AG04450 (cell line): ENCODE measurements around the gene PKD1. TPM values are rescaled to one million over a fixed set of nuclear protein-coding genes. Genes with fewer than 3 reads are reported as not detected.
A peak's percentile ranks its signal among the peaks of the same experiment; 100 is the strongest.
"Not testable (repeated sequence)": the region's sequence is repeated elsewhere in the genome, so short reads cannot be mapped to it uniquely, and the experiment has no call there.

ENCODE experiments used
- CTCF ChIA-PET: fragments of 300-600, 350-600 bp; formaldehyde crosslinking; extraction: SDS; loops from one replicate; lab custom pipeline; 2022; ENCODE audit warnings: antibody characterized with exemption, inconsistent platforms; lab: Charles Lee
- POLR2A ChIA-PET: fragments of 350-600 bp; formaldehyde crosslinking; extraction: SDS; loops from one replicate; lab custom pipeline; 2021; ENCODE audit warnings: antibody characterized with exemption, inconsistent platforms; lab: Yijun Ruan, JAX
- DNase-seq: peaks from one replicate; pipeline ENCODE4 v3.0.0-alpha.2; 2011; ENCODE audit warnings: low read depth, low spot score
- H3K27ac ChIP-seq: one replicate; pipeline ENCODE4 v1.5.1; 2012; ENCODE audit warnings: low read depth, low read length, control low read depth
- H3K27me3 ChIP-seq: one replicate; pipeline ENCODE4 v1.6.0; 2012; ENCODE audit warnings: low read length; ENCODE audit not compliant: control insufficient read depth, insufficient read depth
- H3K4me3 ChIP-seq: 2 replicates; pipeline ENCODE4 v1.5.1; 2011; ENCODE audit warnings: mild to moderate bottlenecking, low read depth, low read length, control low read depth
- H3K9me3 ChIP-seq: 2 replicates; pipeline ENCODE4 v1.5.1; 2012; ENCODE audit warnings: low read length; ENCODE audit not compliant: control insufficient read depth, insufficient read depth
- CTCF ChIP-seq: IDR thresholded peaks from 2 replicates; pipeline ENCODE4 v1.5.1; 2011; ENCODE audit warnings: low read depth, low read length, control low read depth, inconsistent platforms
- polyA minus RNA-seq: library from RNA; depleted of rRNA, polyadenylated mRNA; stranded (reverse); fragments of >200 nt; gene quantifications from 2 replicates; pipeline ENCODE4 v1.2.3, GENCODE V29; 2011; rRNA and poly(A)+ RNA removed
- polyA plus RNA-seq: library from polyadenylated mRNA; depleted of rRNA; stranded (reverse); fragments of >200 nt; gene quantifications from 2 replicates; pipeline ENCODE4 v1.2.3, GENCODE V29; 2011; rRNA removed

The PKD1 gene
- 16.1 and 21.7 TPM in 2 replicates for polyA plus RNA-seq
- 29.0 and 29.3 TPM in 2 replicates for polyA minus RNA-seq

DNA sequence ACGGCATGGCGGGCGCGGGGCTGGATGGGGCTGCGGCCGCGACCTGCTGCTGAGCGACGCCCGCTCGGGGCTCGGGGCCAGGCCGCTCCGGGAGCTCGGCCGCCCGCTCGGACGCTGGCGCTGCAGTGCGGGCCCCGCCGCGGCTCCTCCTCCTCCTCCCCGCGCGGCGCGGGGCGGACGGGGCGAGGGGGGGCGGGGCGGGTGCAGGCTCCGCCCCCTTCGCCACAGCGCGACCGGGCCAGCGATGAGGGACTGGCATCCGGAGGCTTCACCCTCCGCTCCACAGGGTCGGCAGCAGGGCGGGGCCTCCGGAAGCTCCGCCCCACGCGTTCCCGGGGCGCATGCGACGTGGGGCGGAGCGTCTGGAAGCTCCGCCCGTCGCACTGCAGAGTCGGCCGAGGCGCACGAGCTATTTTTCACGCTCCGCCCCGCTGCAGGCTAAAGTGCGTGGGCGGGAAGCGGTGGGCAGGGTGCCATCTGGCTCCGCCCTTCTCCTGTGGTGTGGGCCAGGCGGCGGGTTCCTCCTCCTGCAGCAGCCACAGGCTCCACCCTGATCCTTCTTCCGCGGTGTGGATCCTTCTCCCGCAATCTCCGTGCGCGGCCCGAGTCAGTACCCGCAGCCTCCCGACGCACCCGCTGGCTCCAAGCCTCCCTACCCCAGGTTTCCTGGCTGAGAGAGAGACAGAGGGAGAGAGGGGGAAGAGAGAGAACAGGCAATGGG, at the start of gene PKD1:
Gene PKD1, minus strand, starts transcription at position 129 of the 721 bp plus-strand sequence. CDS start 209 bp downstream, outside the sequence.
- H3K9me3 ChIP-seq, H3K27me3 ChIP-seq, H3K27ac ChIP-seq: not testable (repeated sequence)
- CTCF ChIA-PET = interaction anchor here (0.5 to 1.5 kb wide), 2 partner anchors 10 to 132 kb away, joined by 3 to 9 read pairs; no protein-coding TSS in a partner anchor
- POLR2A ChIA-PET = interaction anchor here (1.0 to 1.1 kb wide), 2 partner anchors 19 to 171 kb away, joined by 7 to 8 read pairs; partner anchors contain the start of genes RPS2 and TRAF7
- H3K4me3 ChIP-seq = peak within 1 kb of the TSS; percentile 61
- peak; percentile 90 for DNase-seq

GRCh38 chr16:2184962-2185361, 49.3 kb upstream of the PKD1 start:
- H3K27ac ChIP-seq = no peak overlapping the region
- ChIA-PET CTCF (no interaction called here), POLR2A (interaction anchor here (1.3 kb wide), 1 partner anchor 29 kb away, joined by 4 read pairs; the partner anchor contains the start of gene TRAF7)
- peaks cover 2% of the 10 kb centered on the region for H3K27me3 ChIP-seq
- TF ChIP-seq CTCF = no peak
- no peaks in the 10 kb centered on the region; the same call in 1 of the 2 replicates for H3K9me3 ChIP-seq
- no peak for DNase-seq
- no peak overlapping the region for H3K4me3 ChIP-seq

DNA sequence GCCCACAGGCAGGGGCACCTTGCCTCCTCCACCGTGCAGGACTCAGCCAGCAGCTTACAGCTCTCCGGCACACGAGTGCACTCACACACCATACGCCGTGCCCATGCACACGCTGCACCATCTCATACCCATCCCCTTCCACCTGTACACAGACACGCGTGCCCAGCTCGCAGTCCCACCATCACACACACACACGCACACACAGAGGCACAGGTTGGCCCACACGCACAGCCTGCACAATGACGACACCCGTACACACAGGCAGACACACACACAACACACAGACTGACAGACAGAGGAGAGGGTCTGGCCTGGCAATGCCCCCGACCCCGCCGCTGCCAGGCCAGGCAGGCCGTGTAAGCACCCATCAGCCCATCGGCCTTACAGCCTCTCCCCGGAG, 48.6 kb upstream of the PKD1 start:
- no peak overlapping the region for H3K27ac ChIP-seq
- DNase-seq = no peak
- H3K4me3 ChIP-seq = no peak overlapping the region
- ChIA-PET POLR2A (interaction anchor here (1.2 kb wide), 1 partner anchor 23 kb away, joined by 3 read pairs; no protein-coding TSS in a partner anchor), CTCF (no interaction called here)
- H3K27me3 ChIP-seq = peaks cover 2% of the 10 kb centered on the region
- no peaks in the 10 kb centered on the region; the same call in 1 of the 2 replicates for H3K9me3 ChIP-seq
- no peak for TF ChIP-seq CTCF

GRCh38 chr16:2183671-2184070, 48.0 kb upstream of the PKD1 start:
- Histone ChIP-seq H3K9me3 (no peaks in the 10 kb centered on the region; the same call in 1 of the 2 replicates), H3K27me3 (peaks cover 2% of the 10 kb centered on the region), H3K27ac (no peak overlapping the region), H3K4me3 (no peak overlapping the region)
- TF ChIP-seq CTCF = no peak
- no peak for DNase-seq
- CTCF ChIA-PET = no interaction called here
- POLR2A ChIA-PET = interaction anchor here (1.2 to 1.8 kb wide), 2 partner anchors 22 to 28 kb away, joined by 3 to 5 read pairs; partner anchors contain the start of gene TRAF7

DNA sequence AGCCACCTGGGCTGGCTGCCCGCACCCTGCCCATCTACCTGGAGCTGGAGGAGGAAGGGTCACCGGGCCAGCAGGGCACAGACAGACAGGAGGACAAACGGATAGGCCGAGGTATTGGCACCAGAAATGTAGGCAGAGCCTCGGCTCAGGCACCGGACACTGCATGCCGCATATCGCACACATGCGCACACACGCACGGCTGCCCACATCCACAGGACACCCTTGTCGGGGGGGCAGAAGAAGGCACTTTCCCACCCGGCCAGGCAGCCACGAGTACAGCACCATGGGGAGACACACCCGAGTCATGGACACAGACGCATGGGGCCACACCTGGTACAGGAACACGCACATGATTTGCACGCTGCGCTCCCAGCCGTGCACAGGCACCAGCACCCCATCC, 46.3 kb upstream of the PKD1 start:
- H3K9me3 ChIP-seq = peaks cover 7% of the 10 kb centered on the region; the same call in 1 of the 2 replicates
- no peak overlapping the region for H3K4me3 ChIP-seq
- peaks cover 2% of the 10 kb centered on the region for H3K27me3 ChIP-seq
- TF ChIP-seq CTCF = no peak
- ChIA-PET CTCF (no interaction called here), POLR2A (interaction anchor here (1.8 kb wide), 1 partner anchor 26 kb away, joined by 5 read pairs; the partner anchor contains the start of gene TRAF7)
- H3K27ac ChIP-seq = no peak overlapping the region
- DNase-seq = no peak
